ENCODE results near the gene USH1C. TPM values are rescaled to one million over a fixed set of nuclear protein-coding genes. Genes with fewer than 3 reads are reported as not detected.

Gene USH1C
- total and polyA plus RNA-seq, 12 donors = 0.14 to 16.9 (median 0.85) TPM; not detected in 2

DNA sequence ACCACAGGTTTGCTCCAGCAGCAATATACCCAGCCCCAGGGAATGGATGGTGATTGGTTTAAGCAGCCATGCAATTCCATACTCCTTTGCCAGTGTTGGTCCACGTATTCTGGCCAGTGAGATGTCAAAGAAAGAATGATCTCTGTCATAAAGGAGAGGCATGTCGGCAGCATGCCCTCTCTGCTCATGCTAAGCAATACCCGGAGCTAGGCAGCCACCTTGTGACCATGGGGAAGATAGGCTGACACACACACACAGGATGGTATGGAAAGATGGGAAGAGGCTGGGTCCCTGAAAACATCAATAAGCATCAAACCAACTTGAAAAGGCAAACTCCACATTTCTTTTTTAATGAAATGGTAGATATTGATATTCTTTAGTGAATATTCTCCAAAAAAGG is 72.7 kb downstream of the USH1C start:
- WGBS, 4 donors = 78 to 92% (median 84%) methylated on average over 3 of the region's 3 CpGs
- no peaks in the 10 kb centered on the region for H3K36me3 ChIP-seq (replicated peaks in 1 of 2)
- intact Hi-C loops (cut with DNase I) = no loop called here
- no peak overlapping the region for H3K27ac ChIP-seq
- DNase-seq = no peak
- no peaks in the 10 kb centered on the region for H3K4me1 ChIP-seq (replicated peaks in 1 of 2)
- H3K9me3 ChIP-seq (replicated peaks in 1 of 3) = no peaks in the 10 kb centered on the region
- peaks cover 23% of the 10 kb centered on the region for H3K27me3 ChIP-seq
- TF ChIP-seq, protein P1, sequence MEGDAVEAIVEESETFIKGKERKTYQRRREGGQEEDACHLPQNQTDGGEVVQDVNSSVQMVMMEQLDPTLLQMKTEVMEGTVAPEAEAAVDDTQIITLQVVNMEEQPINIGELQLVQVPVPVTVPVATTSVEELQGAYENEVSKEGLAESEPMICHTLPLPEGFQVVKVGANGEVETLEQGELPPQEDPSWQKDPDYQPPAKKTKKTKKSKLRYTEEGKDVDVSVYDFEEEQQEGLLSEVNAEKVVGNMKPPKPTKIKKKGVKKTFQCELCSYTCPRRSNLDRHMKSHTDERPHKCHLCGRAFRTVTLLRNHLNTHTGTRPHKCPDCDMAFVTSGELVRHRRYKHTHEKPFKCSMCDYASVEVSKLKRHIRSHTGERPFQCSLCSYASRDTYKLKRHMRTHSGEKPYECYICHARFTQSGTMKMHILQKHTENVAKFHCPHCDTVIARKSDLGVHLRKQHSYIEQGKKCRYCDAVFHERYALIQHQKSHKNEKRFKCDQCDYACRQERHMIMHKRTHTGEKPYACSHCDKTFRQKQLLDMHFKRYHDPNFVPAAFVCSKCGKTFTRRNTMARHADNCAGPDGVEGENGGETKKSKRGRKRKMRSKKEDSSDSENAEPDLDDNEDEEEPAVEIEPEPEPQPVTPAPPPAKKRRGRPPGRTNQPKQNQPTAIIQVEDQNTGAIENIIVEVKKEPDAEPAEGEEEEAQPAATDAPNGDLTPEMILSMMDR (IDR thresholded peaks at IDR 0.05) = no peak
- no peak for TF ChIP-seq POLR2A (IDR thresholded peaks at IDR 0.05)
- H3K4me3 ChIP-seq = no peak overlapping the region

DNA sequence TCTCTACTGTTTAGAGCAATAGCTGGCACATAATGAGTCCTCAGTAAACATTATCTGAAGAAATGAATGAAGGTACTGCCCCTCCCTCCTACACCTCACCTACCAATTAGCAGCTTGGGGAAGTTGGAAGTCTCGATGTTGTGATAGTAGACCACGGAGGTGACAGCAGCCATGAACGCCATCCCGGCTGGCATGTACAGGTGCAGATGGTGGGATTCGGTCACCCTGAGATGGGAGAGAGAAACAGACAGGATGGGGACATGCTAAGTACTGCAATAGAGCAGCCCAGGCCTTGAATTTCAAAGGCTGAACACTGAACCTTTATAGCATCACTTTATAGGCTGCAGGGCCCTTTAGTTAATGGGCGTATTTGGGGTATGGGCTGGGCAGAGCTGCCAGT is 74.2 kb downstream of the USH1C start:
- WGBS, 4 donors = 92 to 95% (median 94%) methylated on average over 6 of the region's 6 CpGs
- intact Hi-C loops (cut with DNase I) = no loop called here

DNA sequence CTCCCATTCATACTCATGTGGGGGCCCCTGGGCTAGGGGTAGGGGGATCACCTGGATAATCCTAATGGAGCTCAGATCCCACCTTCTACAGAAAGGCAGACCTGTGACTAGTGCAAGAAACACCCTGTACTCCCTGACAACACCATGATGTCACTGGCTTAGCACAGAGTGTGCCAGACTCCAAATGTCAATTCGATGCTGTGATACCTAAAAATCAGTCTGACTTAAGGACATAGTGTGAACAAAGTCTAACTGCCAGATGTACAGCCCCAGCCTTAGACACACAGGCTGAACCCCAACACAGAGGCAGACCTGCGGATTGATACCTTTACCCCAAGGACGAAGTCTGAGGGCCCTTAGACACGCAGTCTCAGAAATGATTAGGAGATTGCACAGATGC is 76.1 kb downstream of the USH1C start:
- DNase-seq = peak in 1 of 7 donors; percentile 72
- Histone ChIP-seq H3K27me3 (no peaks in the 10 kb centered on the region), H3K4me3 (no peak overlapping the region), H3K27ac (peak overlapping the region in 1 of 5 donors; percentile 56), H3K36me3 (replicated peaks in 1 of 2) (no peaks in the 10 kb centered on the region), H3K9me3 (replicated peaks in 1 of 3) (no peaks in the 10 kb centered on the region), H3K4me1 (replicated peaks in 1 of 2) (no peaks in the 10 kb centered on the region)
- TF ChIP-seq, protein P1 (IDR thresholded peaks at IDR 0.05) = no peak
- no peak for TF ChIP-seq POLR2A (IDR thresholded peaks at IDR 0.05)
- 79 to 84% (median 82%) methylated on average over 4 of the region's 4 CpGs for WGBS, 4 donors
- intact Hi-C loops (cut with DNase I) = no loop called here

More for the DNA sequence above, 74.2 kb downstream of the USH1C start:
- Histone ChIP-seq H3K36me3 (replicated peaks in 1 of 2) (no peaks in the 10 kb centered on the region), H3K9me3 (replicated peaks in 1 of 3) (no peaks in the 10 kb centered on the region), H3K4me1 (replicated peaks in 1 of 2) (no peaks in the 10 kb centered on the region), H3K27ac (no peak overlapping the region), H3K27me3 (peaks cover 8% of the 10 kb centered on the region), H3K4me3 (no peak overlapping the region)
- TF ChIP-seq, protein P1 (IDR thresholded peaks at IDR 0.05) = no peak
- no peak for TF ChIP-seq POLR2A (IDR thresholded peaks at IDR 0.05)
- DNase-seq = no peak

GRCh38 chr11:17463546-17464174 is 80.6 kb downstream of the USH1C start:
- Histone ChIP-seq H3K9me3 (replicated peaks in 1 of 3) (no peaks in the 10 kb centered on the region), H3K27me3 (no peaks in the 10 kb centered on the region), H3K27ac (no peak overlapping the region), H3K36me3 (replicated peaks in 1 of 2) (no peaks in the 10 kb centered on the region), H3K4me1 (replicated peaks in 1 of 2) (no peaks in the 10 kb centered on the region), H3K4me3 (no peak overlapping the region)
- intact Hi-C loops (cut with DNase I) = no loop called here
- TF ChIP-seq, protein P1 (IDR thresholded peaks at IDR 0.05) = no peak
- no peak for TF ChIP-seq POLR2A (IDR thresholded peaks at IDR 0.05)
- 64 to 74% (median 72%) methylated on average over 11 of the region's 11 CpGs for WGBS, 4 donors
- no peak for DNase-seq

All from adrenal gland (tissue), 12 donors.